ENCODE data around the gene SEL1L2.

DNA sequence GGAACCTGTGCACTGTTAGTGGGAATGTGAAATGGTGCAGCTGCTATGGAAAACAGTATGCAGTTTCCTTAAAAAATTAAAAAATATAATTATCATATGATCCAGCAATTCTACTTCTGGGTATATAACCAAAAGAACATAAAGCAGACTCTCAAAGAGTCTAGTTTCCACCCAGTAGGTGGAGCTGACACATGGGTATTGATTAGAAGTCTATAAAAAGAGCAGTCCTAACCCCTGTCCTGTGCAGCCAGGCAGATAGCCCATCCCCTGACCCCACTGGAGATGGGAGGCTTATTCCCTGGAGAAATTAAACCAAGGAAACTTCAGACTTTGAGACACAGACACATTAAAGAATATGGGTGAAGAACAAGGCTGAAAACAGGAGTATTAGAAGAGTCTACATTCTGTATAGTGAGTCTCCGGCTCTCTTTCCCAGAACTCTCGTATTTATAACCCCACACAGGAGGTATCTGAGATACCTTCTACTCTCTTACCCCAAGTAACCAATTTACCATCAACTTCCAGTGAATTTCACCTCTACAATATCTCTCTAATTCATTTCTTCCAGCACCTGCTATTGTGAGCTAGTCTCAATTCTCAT is 92.3 kb downstream of the SEL1L2 start:
- no peak for TF ChIP-seq CTCF (IDR thresholded peaks at IDR 0.05)
- TF ChIP-seq POLR2A (IDR thresholded peaks at IDR 0.05), result no peak

Measured in vagina (tissue), 2 donors.